IMR-90 (cell line): Measurements from ENCODE around the gene UBA3. TPM values are rescaled to one million over a fixed set of nuclear protein-coding genes. Genes with fewer than 3 reads are reported as not detected.

Experiments
- ATAC-seq: fragments of 200-7000 bp; cut with Tn5 transposase; 2 replicates; pipeline ENCODE4 v1.9.1; 2020; ENCODE audit warnings: low read depth, mild to moderate bottlenecking, moderate library complexity
- BruUV-seq: library from RNA; stranded (reverse); fragments of 400-500 nt; replicated peaks from 2 replicates; lab custom pipeline; 2021; lab: Mats Ljungman, UMichigan
- CTCF ChIA-PET: fragments of 300-600 bp; formaldehyde crosslinking; extraction: SDS; loops from one replicate; lab custom pipeline; 2021; ENCODE audit warnings: antibody characterized with exemption; lab: Yijun Ruan, JAX
- POLR2A ChIA-PET: fragments of 300-600 bp; sonication (Branson Sonifier 250); formaldehyde crosslinking; loops from one replicate; lab custom pipeline; 2022; ENCODE audit warnings: antibody characterized with exemption; ENCODE audit not compliant: unreplicated experiment; lab: Charles Lee
- DNase-seq: peaks from one replicate; pipeline ENCODE4 v3.0.0; 2013
- H2AFZ ChIP-seq: replicated peaks from 2 replicates; pipeline ENCODE3; 2013; ENCODE audit warnings: low read length, mild to moderate bottlenecking; ENCODE audit not compliant: poor library complexity
- H2AK5ac ChIP-seq: 2 replicates; pipeline ENCODE4 v1.6.1; 2013; ENCODE audit warnings: low read depth, low read length, inconsistent platforms
- H2AK9ac ChIP-seq: replicated peaks from 2 replicates; pipeline ENCODE3; 2013; ENCODE audit warnings: mild to moderate bottlenecking, low read depth, low read length, moderate library complexity; ENCODE audit not compliant: poor library complexity
- H2BK120ac ChIP-seq: 2 replicates; pipeline ENCODE4 v1.6.1; 2013; ENCODE audit warnings: low read depth, low read length, inconsistent platforms
- H2BK15ac ChIP-seq: 3 replicates; pipeline ENCODE4 v1.6.1; 2013; ENCODE audit warnings: low read depth, low read length, inconsistent platforms
- H2BK20ac ChIP-seq: 2 replicates; pipeline ENCODE4 v1.6.1; 2013; ENCODE audit warnings: low read depth, mild to moderate bottlenecking, inconsistent platforms, low read length, moderate library complexity
- H2BK5ac ChIP-seq: 2 replicates; pipeline ENCODE4 v1.6.1; 2013; ENCODE audit warnings: mild to moderate bottlenecking, low read depth, low read length, inconsistent platforms; ENCODE audit not compliant: poor library complexity, severe bottlenecking
- H3K14ac ChIP-seq: replicated peaks from 2 replicates; pipeline ENCODE4 v1.6.1; 2013; ENCODE audit warnings: low read depth, low read length, inconsistent platforms
- H3K18ac ChIP-seq: 2 replicates; pipeline ENCODE4 v1.6.1; 2013; ENCODE audit warnings: low read depth, low read length, control low read depth
- H3K23ac ChIP-seq: 2 replicates; pipeline ENCODE4 v1.6.1; 2013; ENCODE audit warnings: low read depth, low read length, inconsistent platforms
- H3K27ac ChIP-seq: 2 replicates; pipeline ENCODE4 v1.5.1; 2013; ENCODE audit warnings: mild to moderate bottlenecking, control low read depth, low read length; ENCODE audit not compliant: insufficient read depth
- H3K27me3 ChIP-seq: 2 replicates; pipeline ENCODE4 v1.6.1; 2013; ENCODE audit warnings: low read length; ENCODE audit not compliant: control insufficient read depth, insufficient read depth
- H3K36me3 ChIP-seq: 2 replicates; pipeline ENCODE4 v1.6.1; 2013; ENCODE audit warnings: low read length, mixed read lengths; ENCODE audit not compliant: control insufficient read depth, insufficient read depth
- H3K4ac ChIP-seq: 2 replicates; pipeline ENCODE4 v1.6.1; 2013; ENCODE audit warnings: low read depth, low read length, inconsistent platforms
- H3K4me1 ChIP-seq: 2 replicates; pipeline ENCODE4 v1.6.1; 2013; ENCODE audit warnings: low read length, mixed read lengths; ENCODE audit not compliant: control insufficient read depth, insufficient read depth
- H3K4me2 ChIP-seq: 2 replicates; pipeline ENCODE4 v1.6.1; 2013; ENCODE audit warnings: low read depth, mild to moderate bottlenecking, control low read depth, low read length, moderate library complexity
- H3K4me3 ChIP-seq: 2 replicates; pipeline ENCODE4 v1.5.1; 2013; ENCODE audit warnings: low read depth, mild to moderate bottlenecking, control low read depth, low read length, moderate library complexity; ENCODE audit not compliant: insufficient read depth
- H3K56ac ChIP-seq: 2 replicates; pipeline ENCODE4 v1.6.1; 2013; ENCODE audit warnings: low read length, inconsistent platforms; ENCODE audit not compliant: insufficient read depth; ENCODE audit errors: extremely low read depth
- H3K79me1 ChIP-seq, 2 experiments: 2 replicates each; pipeline ENCODE4 v1.6.1; 2013; ENCODE audit warnings: low read length in 2 of 2, inconsistent platforms in 1 of 2, low read depth in 1 of 2
- H3K9ac ChIP-seq: 2 replicates; pipeline ENCODE4 v1.6.1; 2013; ENCODE audit warnings: low read depth, low read length, control low read depth
- H3K9me1 ChIP-seq: 2 replicates; pipeline ENCODE4 v1.6.1; 2013; ENCODE audit warnings: low read length, inconsistent platforms; ENCODE audit not compliant: insufficient read depth
- H3K9me3 ChIP-seq: 2 replicates; pipeline ENCODE4 v1.6.1; 2013; ENCODE audit warnings: low read length; ENCODE audit not compliant: control insufficient read depth, insufficient read depth
- H4K20me1 ChIP-seq: 2 replicates; pipeline ENCODE4 v1.6.1; 2013; ENCODE audit warnings: low read length, inconsistent platforms; ENCODE audit not compliant: insufficient read depth
- H4K5ac ChIP-seq: 2 replicates; pipeline ENCODE4 v1.6.1; 2013; ENCODE audit warnings: mild to moderate bottlenecking, low read depth, low read length, control low read depth
- H4K8ac ChIP-seq, 2 experiments: 2 replicates each; pipeline ENCODE4 v1.6.1; 2013; ENCODE audit warnings: low read depth in 2 of 2, low read length in 2 of 2, control low read depth in 1 of 2, inconsistent platforms in 1 of 2
- H4K91ac ChIP-seq: 2 replicates; pipeline ENCODE4 v1.6.1; 2013; ENCODE audit warnings: low read depth, low read length, inconsistent platforms; ENCODE audit not compliant: insufficient read depth
- CEBPB ChIP-seq: IDR thresholded peaks from 2 replicates; pipeline ENCODE4 v1.6.1; 2012; ENCODE audit warnings: low read depth, low read length, improper control_type of control experiment
- FOS ChIP-seq: fragments of 150-350 bp; IDR thresholded peaks from 2 replicates; pipeline ENCODE4 v1.6.1; 2016; ENCODE audit warnings: low read depth, low read length
- MAFK ChIP-seq: IDR thresholded peaks from 2 replicates; pipeline ENCODE4 v1.6.1; 2012; ENCODE audit warnings: low read depth, low read length, improper control_type of control experiment
- MXI1 ChIP-seq: IDR thresholded peaks from 2 replicates; pipeline ENCODE4 v1.6.1; 2012; ENCODE audit warnings: low read depth, mild to moderate bottlenecking, low read length, moderate library complexity, borderline replicate concordance
- NFE2L2 ChIP-seq: fragments of 150-350 bp; IDR thresholded peaks from 2 replicates; pipeline ENCODE4 v1.6.1; 2016; ENCODE audit warnings: low read depth, mild to moderate bottlenecking, low read length
- RAD21 ChIP-seq: IDR thresholded peaks from 2 replicates; pipeline ENCODE4 v1.6.1; 2012; ENCODE audit warnings: low read length, improper control_type of control experiment
- RFX5 ChIP-seq: IDR thresholded peaks from 2 replicates; pipeline ENCODE4 v1.8.0; 2012; ENCODE audit warnings: low read depth, mild to moderate bottlenecking, low read length, moderate library complexity
- SMC3 ChIP-seq: fragments of 150-350 bp; IDR thresholded peaks from 2 replicates; pipeline ENCODE4 v1.6.1; 2016; ENCODE audit warnings: low read depth, mild to moderate bottlenecking, antibody characterized with exemption, low read length, moderate library complexity
- WGBS, 2 experiments: methylation state at CpG; one replicate each; pipeline versions ENCODE4 v1.1.5 to v1.1.7; 2013; ENCODE audit warnings: missing lambda C conversion rate in 2 of 2; ENCODE audit not compliant: insufficient read length in 1 of 2; ENCODE audit errors: extremely low coverage in 2 of 2; 5-methylcytosine and 5-hydroxymethylcytosine counted together
- dilution Hi-C: fragments of 300-500 bp; cut with HindIII; formaldehyde crosslinking; loops from one replicate; pipeline ENCODE4 v1.14.3; 2018; ENCODE audit warnings: low sequenced_read_pairs; ENCODE audit not compliant: unreplicated experiment
- in situ Hi-C: fragments of 300-500 bp; cut with MboI; formaldehyde crosslinking; loops from 3 replicates; pipeline ENCODE4 v1.14.3; 2019; ENCODE audit warnings: low sequenced_read_pairs, inconsistent platforms, mixed read lengths
- intact Hi-C: fragments of 100-400 bp; cut with micrococcal nuclease; formaldehyde crosslinking; loops from 2 replicates; pipeline ENCODE4 v1.10.0; 2022
- polyA plus RNA-seq, 3 experiments: library from polyadenylated mRNA; depleted of rRNA; stranded (reverse); fragments of >200 nt; gene quantifications; 2 replicates each; pipeline ENCODE4 v1.2.3, GENCODE V29; 2012; ENCODE audit warnings: low replicate concordance in 1 of 3
- total RNA-seq: library from RNA; depleted of rRNA; stranded (reverse); fragments of >200 nt; gene quantifications from 2 replicates; pipeline ENCODE4 v1.2.3, GENCODE V29; 2012

UBA3 gene
- total and polyA plus RNA-seq, 2 of the 4 experiments (the other 2 are of a cell fraction) = 51.8 to 64.3 TPM

DNA sequence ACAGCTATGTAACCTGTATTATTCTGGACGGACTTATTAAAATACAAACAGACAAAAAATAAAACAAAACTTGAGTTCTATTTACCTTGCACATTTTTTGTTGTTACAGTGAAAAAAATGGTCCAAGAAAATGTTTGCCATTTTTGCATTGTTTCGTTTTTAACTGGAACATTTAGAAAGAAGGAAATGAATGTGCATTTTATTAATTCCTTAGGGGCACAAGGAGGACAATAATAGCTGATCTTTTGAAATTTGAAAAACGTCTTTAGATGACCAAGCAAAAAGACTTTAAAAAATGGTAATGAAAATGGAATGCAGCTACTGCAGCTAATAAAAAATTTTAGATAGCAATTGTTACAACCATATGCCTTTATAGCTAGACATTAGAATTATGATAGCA lies 25.2 kb upstream of the UBA3 start:
- no peak for ATAC-seq
- H3K4me1 ChIP-seq = no peaks in the 10 kb centered on the region
- no peak for DNase-seq
- H3K79me1 ChIP-seq = peaks cover 0 to 19% of the 10 kb centered on the region in 2 experiments
- no TSS peak for BruUV-seq
- dilution Hi-C loops (no loop called here), intact Hi-C loops (no loop called here), in situ Hi-C loops (no loop called here)
- H3K14ac ChIP-seq = no peak overlapping the region
- H2AFZ ChIP-seq = no peak overlapping the region
- H3K36me3 ChIP-seq = peaks cover 19% of the 10 kb centered on the region
- no peak overlapping the region for H3K56ac ChIP-seq
- H4K8ac ChIP-seq = no peak overlapping the region
- CTCF ChIA-PET = no interaction called here
- H3K18ac ChIP-seq = no peak overlapping the region
- no peak for TF ChIP-seq FOS
- TF ChIP-seq MXI1 = no peak
- TF ChIP-seq SMC3 = no peak
- TF ChIP-seq MAFK = no peak
- no peak for TF ChIP-seq RFX5
- no peak for TF ChIP-seq CEBPB
- TF ChIP-seq RAD21 = no peak
- no peak for TF ChIP-seq NFE2L2
- no peaks in the 10 kb centered on the region for H3K27me3 ChIP-seq
- no peak overlapping the region for H2BK20ac ChIP-seq
- POLR2A ChIA-PET = no interaction called here
- no peak overlapping the region for H3K9ac ChIP-seq
- WGBS, 2 experiments = no CpG with 5 or more reads among the region's 3 CpGs
- no peak overlapping the region for H3K23ac ChIP-seq
- no peak overlapping the region for H4K91ac ChIP-seq
- H2BK15ac ChIP-seq = no peak overlapping the region
- H3K9me3 ChIP-seq = no peaks in the 10 kb centered on the region
- H2AK9ac ChIP-seq = no peak overlapping the region
- no peak overlapping the region for H3K27ac ChIP-seq
- H2BK120ac ChIP-seq = no peak overlapping the region
- no peaks in the 10 kb centered on the region; the same call in 1 of the 2 replicates for H4K20me1 ChIP-seq
- H4K5ac ChIP-seq = no peak overlapping the region
- no peak overlapping the region for H2AK5ac ChIP-seq
- H2BK5ac ChIP-seq = no peak overlapping the region
- peaks cover 2% of the 10 kb centered on the region; the same call in 1 of the 2 replicates for H3K9me1 ChIP-seq
- H3K4me2 ChIP-seq = no peak overlapping the region
- H3K4me3 ChIP-seq = no peak overlapping the region
- no peak overlapping the region for H3K4ac ChIP-seq
